CD4-positive, CD25-positive, alpha-beta regulatory T cell (primary cell): ENCODE results near the gene RASAL3. TPM values are rescaled to one million over a fixed set of nuclear protein-coding genes. Genes with fewer than 3 reads are reported as not detected.

Experiments used
- ATAC-seq, 2 donors: fragments of 150-1000 bp; cut with Tn5 transposase; one replicate each; pipeline ENCODE4 v1.10.0; 2021; ENCODE audit warnings: low read depth in 2 of 2, moderate number of reproducible peaks in 2 of 2, moderate library complexity in 1 of 2
- DNase-seq, 3 donors: peaks; one replicate each; pipeline versions ENCODE4 v3.0.0 to v3.0.0-alpha.2; 2012 to 2022; ENCODE audit warnings: mixed read lengths in 1 of 3
- H3K27ac ChIP-seq: one replicate; pipeline ENCODE4 v1.7.0; 2013; ENCODE audit warnings: mild to moderate bottlenecking, low read length; ENCODE audit not compliant: insufficient read depth, poor library complexity, severe bottlenecking
- H3K27me3 ChIP-seq: one replicate; pipeline ENCODE4 v1.7.0; 2013; ENCODE audit warnings: low read length; ENCODE audit not compliant: control insufficient read depth, insufficient read depth
- H3K36me3 ChIP-seq: one replicate; pipeline ENCODE4 v1.7.0; 2013; ENCODE audit warnings: mild to moderate bottlenecking, low read length, moderate library complexity; ENCODE audit not compliant: control insufficient read depth, insufficient read depth
- H3K4me1 ChIP-seq: 2 replicates; pipeline ENCODE4 v1.7.0; 2013; ENCODE audit warnings: mild to moderate bottlenecking, low read length; ENCODE audit not compliant: insufficient read depth, control insufficient read depth, poor library complexity, severe bottlenecking
- H3K4me3 ChIP-seq: one replicate; pipeline ENCODE4 v1.7.0; 2013; ENCODE audit warnings: low read depth, mild to moderate bottlenecking, low read length, moderate library complexity
- H3K9me3 ChIP-seq, 2 experiments: 1 replicate in 1 of 2; 2 replicates in 1 of 2; pipeline ENCODE4 v1.7.0; 2013; ENCODE audit warnings: low read length in 2 of 2, mild to moderate bottlenecking in 1 of 2, moderate library complexity in 1 of 2; ENCODE audit not compliant: control insufficient read depth in 2 of 2
- H3K27ac Mint-ChIP-seq, 3 donors: one replicate each; pipeline ENCODE4 v1.8.0; 2020 to 2022; ENCODE audit warnings: mild to moderate bottlenecking in 3 of 3, mixed read lengths in 3 of 3, moderate library complexity in 2 of 3
- H3K27me3 Mint-ChIP-seq: one replicate; pipeline ENCODE4 v1.8.0; 2022; ENCODE audit warnings: mild to moderate bottlenecking, mixed read lengths
- H3K36me3 Mint-ChIP-seq: one replicate; pipeline ENCODE4 v1.8.0; 2020; ENCODE audit warnings: mixed read lengths
- H3K4me1 Mint-ChIP-seq, 4 donors: one replicate each; pipeline ENCODE4 v1.8.0; 2020 to 2022; ENCODE audit warnings: mixed read lengths in 4 of 4, mild to moderate bottlenecking in 1 of 4
- H3K4me3 Mint-ChIP-seq, 4 donors: one replicate each; pipeline ENCODE4 v1.8.0; 2020 to 2022; ENCODE audit warnings: mild to moderate bottlenecking in 4 of 4, mixed read lengths in 4 of 4, moderate library complexity in 3 of 4
- H3K9me3 Mint-ChIP-seq, 7 donors: one replicate each; pipeline ENCODE4 v1.8.0; 2020 to 2022; ENCODE audit warnings: mixed read lengths in 7 of 7, mild to moderate bottlenecking in 3 of 7, moderate library complexity in 2 of 7
- polyA plus RNA-seq, 4 donors: library from polyadenylated mRNA; unstranded; fragments of 300-500 nt; fragmentation: Illumina TruSeq; gene quantifications; one replicate each; pipeline ENCODE4 v1.2.3, GENCODE V29; 2021
- total RNA-seq: library from RNA; stranded (reverse); gene quantifications from one replicate; pipeline ENCODE4 v1.2.3, GENCODE V29; 2022

RASAL3 gene
- total and polyA plus RNA-seq, 5 donors from 2014 or later, result 25.3 to 122 (median 42.7) TPM

GRCh38 chr19:15433519-15434069 lies 30.8 kb downstream of the RASAL3 start:
- no peak for ATAC-seq
- Mint-ChIP-seq H3K4me1 (peaks cover 0 to 29% (median 18%) of the 10 kb centered on the region in 4 donors), H3K27me3 (no peaks in the 10 kb centered on the region), H3K36me3 (no peaks in the 10 kb centered on the region), H3K4me3 (peak overlapping the region; percentile 89 to 97 (median 96)), H3K27ac (peak overlapping the region; percentile 85 to 98 (median 96)), H3K9me3 (no peaks in the 10 kb centered on the region)
- DNase-seq, result no peak
- H3K4me3 ChIP-seq, result no peak overlapping the region
- no peak overlapping the region for H3K27ac ChIP-seq
- H3K27me3 ChIP-seq, result no peaks in the 10 kb centered on the region
- H3K4me1 ChIP-seq, result peaks cover 30% of the 10 kb centered on the region
- H3K9me3 ChIP-seq, result no peaks in the 10 kb centered on the region
- H3K36me3 ChIP-seq, result no peaks in the 10 kb centered on the region

- Mint-ChIP-seq H3K9me3 (no peaks in the 10 kb centered on the region), H3K27ac (peak overlapping the region; percentile 85 to 98 (median 96)), H3K4me1 (peaks cover 0 to 29% (median 18%) of the 10 kb centered on the region in 4 donors), H3K36me3 (no peaks in the 10 kb centered on the region), H3K4me3 (peak overlapping the region; percentile 89 to 97 (median 96)), H3K27me3 (no peaks in the 10 kb centered on the region)
- Histone ChIP-seq H3K27me3 (no peaks in the 10 kb centered on the region), H3K4me3 (peak overlapping the region; percentile 84), H3K4me1 (peaks cover 30% of the 10 kb centered on the region), H3K9me3 (no peaks in the 10 kb centered on the region), H3K27ac (peak overlapping the region; percentile 75), H3K36me3 (no peaks in the 10 kb centered on the region)
- DNase-seq, result peak; percentile 87 to 95 (median 92)
- peak; percentile 94 for ATAC-seq
Measured at GRCh38 chr19:15432629-15433518, 31.5 kb downstream of the RASAL3 start.

- Mint-ChIP-seq H3K9me3 (no peaks in the 10 kb centered on the region), H3K36me3 (peaks cover 3% of the 10 kb centered on the region), H3K4me1 (peaks cover 0 to 29% (median 18%) of the 10 kb centered on the region in 4 donors), H3K4me3 (peak overlapping the region; percentile 91 to 99 (median 97)), H3K27ac (peak overlapping the region; percentile 90 to 95 (median 93)), H3K27me3 (no peaks in the 10 kb centered on the region)
- H3K9me3 ChIP-seq, result no peaks in the 10 kb centered on the region
- no peaks in the 10 kb centered on the region for H3K27me3 ChIP-seq
- ATAC-seq (peak in 1 of 2 donors; percentile 3), DNase-seq (no peak)
- H3K27ac ChIP-seq, result peak overlapping the region; percentile 72
- peaks cover 30% of the 10 kb centered on the region for H3K4me1 ChIP-seq
- H3K4me3 ChIP-seq, result peak overlapping the region; percentile 62
- peaks cover 4% of the 10 kb centered on the region for H3K36me3 ChIP-seq
Measured at GRCh38 chr19:15432018-15432494, 32.3 kb downstream of the RASAL3 start.

DNA sequence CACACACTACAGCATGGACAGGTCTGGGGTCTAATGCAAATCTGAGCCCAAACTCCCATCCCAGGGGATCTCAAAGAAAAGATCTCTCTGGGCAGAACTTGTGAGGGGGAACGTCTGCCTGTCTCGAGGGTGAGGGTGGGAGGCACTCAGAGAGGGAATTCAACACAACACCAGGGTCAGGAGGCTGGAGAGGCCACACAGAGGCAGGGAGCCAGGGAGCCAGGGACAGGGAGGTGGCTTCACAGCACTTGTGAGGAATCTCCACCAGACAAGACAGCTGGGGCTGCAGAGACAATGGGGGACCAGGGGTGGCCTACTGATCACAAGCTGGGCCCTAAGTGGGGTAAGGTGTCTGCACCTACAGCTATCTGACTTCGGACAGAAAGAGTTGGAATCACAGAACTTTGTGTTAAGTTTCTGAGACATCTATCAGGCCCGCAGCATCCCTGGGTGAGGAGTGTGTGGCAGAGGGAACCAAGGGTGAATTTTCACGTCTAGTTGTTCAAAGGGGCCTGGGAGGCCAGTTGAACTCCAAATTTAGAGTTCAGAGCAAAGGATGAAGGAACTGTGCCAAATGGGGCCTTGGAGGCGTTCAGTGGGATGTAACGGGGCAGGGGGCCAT lies 32.8 kb downstream of the RASAL3 start:
- H3K9me3 Mint-ChIP-seq, result peaks cover 0 to under 1% (median 0%) of the 10 kb centered on the region in 7 donors
- ATAC-seq (no peak), DNase-seq (no peak)
- Histone ChIP-seq H3K9me3 (no peaks in the 10 kb centered on the region), H3K4me1 (peaks cover 30% of the 10 kb centered on the region), H3K27ac (peak overlapping the region; percentile 72), H3K36me3 (peaks cover 8% of the 10 kb centered on the region), H3K27me3 (no peaks in the 10 kb centered on the region), H3K4me3 (peak overlapping the region; percentile 62)
- H3K36me3 Mint-ChIP-seq, result peaks cover 4% of the 10 kb centered on the region
- H3K4me1 Mint-ChIP-seq, result peaks cover 0 to 29% (median 19%) of the 10 kb centered on the region in 4 donors
- peak overlapping the region; percentile 90 to 95 (median 93) for H3K27ac Mint-ChIP-seq
- H3K27me3 Mint-ChIP-seq, result no peaks in the 10 kb centered on the region
- peak overlapping the region; percentile 91 to 99 (median 97) for H3K4me3 Mint-ChIP-seq

GRCh38 chr19:15430526-15431120 lies 33.7 kb downstream of the RASAL3 start:
- ATAC-seq, result no peak
- Mint-ChIP-seq H3K36me3 (peaks cover 12% of the 10 kb centered on the region), H3K27ac (peak overlapping the region in 2 of 3 donors; percentile 48 to 51), H3K4me1 (peaks cover 0 to 32% (median 20%) of the 10 kb centered on the region in 4 donors), H3K9me3 (peaks cover 0 to 1% (median 0%) of the 10 kb centered on the region in 7 donors), H3K4me3 (peak overlapping the region; percentile 58 to 99 (median 97)), H3K27me3 (peaks cover 4% of the 10 kb centered on the region)
- Histone ChIP-seq H3K27ac (no peak overlapping the region), H3K27me3 (no peaks in the 10 kb centered on the region), H3K36me3 (peaks cover 16% of the 10 kb centered on the region), H3K4me3 (no peak overlapping the region), H3K9me3 (no peaks in the 10 kb centered on the region), H3K4me1 (peaks cover 30% of the 10 kb centered on the region)
- no peak for DNase-seq

DNA sequence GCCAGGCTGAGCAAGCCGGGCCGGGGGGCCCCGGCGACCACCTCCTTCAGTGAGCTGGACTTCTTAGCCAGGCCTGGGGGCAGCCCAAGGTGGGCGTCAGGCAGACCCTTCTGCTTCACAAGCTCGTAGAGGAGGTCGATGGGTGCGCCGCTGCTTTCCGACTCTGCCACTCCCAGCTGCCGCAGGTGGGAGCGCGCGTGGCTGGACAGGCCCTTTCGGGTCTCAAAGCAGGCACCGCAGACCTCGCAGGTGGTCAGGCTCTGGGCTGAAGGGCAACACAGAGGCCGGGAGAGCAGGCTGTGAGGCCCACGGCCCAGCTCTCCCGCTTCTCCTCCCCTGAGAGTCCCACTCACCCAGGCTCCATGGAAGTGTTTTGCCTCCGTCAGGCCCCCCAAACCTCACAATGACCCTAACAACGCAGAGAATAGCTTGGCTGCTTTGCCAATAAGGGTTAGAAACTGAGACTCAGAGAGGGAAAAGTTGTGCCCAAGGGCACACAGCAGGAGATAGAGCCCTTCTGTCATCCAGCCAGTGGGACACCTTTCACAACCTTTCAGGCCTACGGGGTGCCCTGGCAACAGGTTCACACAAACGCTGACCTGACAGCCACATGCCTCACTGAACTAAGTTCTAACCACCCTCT lies 34.4 kb downstream of the RASAL3 start:
- H3K27me3 ChIP-seq, result no peaks in the 10 kb centered on the region
- Mint-ChIP-seq H3K9me3 (peaks cover 0 to 1% (median 0%) of the 10 kb centered on the region in 7 donors), H3K27ac (peak overlapping the region in 1 of 3 donors; percentile 51), H3K4me3 (peak overlapping the region; percentile 0 to 99 (median 72)), H3K4me1 (peaks cover 0 to 32% (median 20%) of the 10 kb centered on the region in 4 donors), H3K27me3 (peaks cover 4% of the 10 kb centered on the region), H3K36me3 (peaks cover 12% of the 10 kb centered on the region)
- no peak overlapping the region for H3K4me3 ChIP-seq
- DNase-seq, result no peak
- no peak for ATAC-seq
- H3K36me3 ChIP-seq, result peaks cover 21% of the 10 kb centered on the region
- no peak overlapping the region for H3K27ac ChIP-seq
- no peaks in the 10 kb centered on the region for H3K9me3 ChIP-seq
- peaks cover 30% of the 10 kb centered on the region for H3K4me1 ChIP-seq
